Measurements from ENCODE around the gene FOXP2. TPM values are rescaled to one million over a fixed set of nuclear protein-coding genes. Genes with fewer than 3 reads are reported as not detected.

Gene FOXP2
- total and polyA plus RNA-seq, 2 of the 13 experiments (the other 11 are each of a cell fraction or from before 2014, with no cell fraction given), result 0.90 TPM; not detected in 1

DNA sequence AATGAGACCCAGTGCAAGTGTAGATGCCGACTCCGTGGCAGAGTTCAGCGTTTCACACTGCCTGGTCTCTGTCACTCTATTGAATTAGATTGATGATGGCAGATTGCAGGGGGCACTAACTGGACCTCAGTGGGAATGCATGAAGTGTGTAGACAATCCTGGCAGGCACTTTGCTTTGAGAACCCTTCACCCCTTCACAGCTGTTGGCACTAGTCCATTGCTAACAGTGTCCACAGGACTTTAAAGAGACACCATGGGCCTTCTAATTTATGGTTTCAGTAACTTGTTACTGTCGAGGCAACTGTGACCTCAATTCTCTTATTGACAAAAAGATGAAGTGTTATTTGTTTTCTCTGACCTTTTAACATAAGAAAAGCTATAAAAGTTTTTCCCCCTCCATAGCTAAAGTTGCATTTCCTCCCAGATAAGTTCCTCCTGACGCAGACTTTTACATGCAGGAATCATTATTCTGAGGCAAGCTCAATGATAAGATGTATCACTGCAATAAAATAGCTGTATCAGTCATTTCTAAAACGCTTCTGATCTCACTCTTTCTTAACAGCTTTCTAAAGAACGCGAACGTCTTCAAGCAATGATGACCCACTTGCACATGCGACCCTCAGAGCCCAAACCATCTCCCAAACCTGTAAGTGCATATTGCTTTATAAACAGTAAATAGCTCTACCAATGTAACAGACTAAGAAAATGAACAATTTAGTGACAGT is 238.9 kb downstream of the FOXP2 start:
- 47% methylated on average over 10 of the region's 10 CpGs for WGBS (ENCODE audit: low lambda C conversion rate)
- H3K4me1 ChIP-seq (ENCODE audit: insufficient read depth, low read length), result no peaks in the 10 kb centered on the region
- H3K4me3 ChIP-seq (replicated peaks in 1 of 3; ENCODE audit: insufficient read depth in 1 of 3, low read depth in 2 of 3, low read length in 3 of 3), result no peak overlapping the region
- in situ Hi-C loops (cut with HindIII; ENCODE audit: extremely low pct_ligation_motif_present, low pct_unique_long_range_greater_than_20kb), result no loop called here
- no peaks in the 10 kb centered on the region for H4K20me1 ChIP-seq (ENCODE audit: insufficient read depth, low read length)
- TF ChIP-seq GMEB1 (CRISPR knock-in tag; IDR thresholded peaks at IDR 0.05; ENCODE audit: borderline replicate concordance) (no peak), FIP1L1 (IDR thresholded peaks at IDR 0.05; ENCODE audit: borderline replicate concordance, insufficient read depth, low read depth, low read length) (no peak), ZC3H13 (CRISPR knock-in tag; IDR thresholded peaks at IDR 0.05) (no peak), MAZ (IDR thresholded peaks at IDR 0.05; ENCODE audit: borderline replicate concordance, low read depth, low read length) (no peak), MAZ (CRISPR knock-in tag; IDR thresholded peaks at IDR 0.05; ENCODE audit: low read depth) (no peak)
- no peak for FAIRE-seq
- ATAC-seq, result no peak
- H3K27me3 ChIP-seq (ENCODE audit: control insufficient read depth in 1 of 2, insufficient read depth in 2 of 2, low read length in 2 of 2), result no peaks in the 10 kb centered on the region; a peak in 1 of 5 replicates
- DNase-seq (ENCODE audit: low spot score), result no peak
- no peaks in the 10 kb centered on the region for H3K79me2 ChIP-seq (ENCODE audit: insufficient read depth, low read length)
- no peaks in the 10 kb centered on the region for H3K9me3 ChIP-seq (ENCODE audit: low read length)
- H3K9ac ChIP-seq (ENCODE audit: insufficient read depth, low read depth, low read length), result no peak overlapping the region
- intact Hi-C loops (cut with micrococcal nuclease; ENCODE audit: unreplicated experiment), result no loop called here
- no peaks in the 10 kb centered on the region for H3K36me3 ChIP-seq (replicated peaks in 1 of 2; ENCODE audit: control insufficient read depth in 1 of 2, insufficient read depth in 2 of 2, low read length in 2 of 2)
- H3K4me2 ChIP-seq (ENCODE audit: low read depth, low read length), result no peak overlapping the region
- no TSS peak for BruUV-seq (replicated peaks)
- no peak overlapping the region for H2AFZ ChIP-seq (ENCODE audit: low read length)
- ChIA-PET POLR2A (no interaction called here), CTCF (ENCODE audit: low intra/inter-chr PET ratio, low total read pairs) (no interaction called here)
- no peak overlapping the region for H3K27ac ChIP-seq (ENCODE audit: extremely low read length, insufficient read depth, low read length)

DNA sequence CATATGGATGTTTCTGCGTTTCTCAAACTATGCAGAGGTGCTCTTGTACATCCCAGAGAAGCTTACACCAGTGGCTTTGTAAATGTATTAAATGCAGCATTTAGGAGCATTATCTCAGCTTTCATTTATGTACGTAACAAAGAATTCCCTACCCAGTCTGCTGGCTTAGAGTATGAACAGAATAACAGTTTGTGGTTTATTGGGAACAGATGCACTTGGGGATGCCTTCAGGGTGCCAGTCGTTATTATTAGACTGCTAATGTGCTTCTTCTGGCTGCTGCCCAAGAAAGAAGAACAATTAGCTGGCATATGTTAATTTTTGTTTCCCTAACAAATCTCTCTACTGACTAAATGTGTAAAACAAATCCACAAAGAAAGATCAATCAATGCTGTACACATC is 241.9 kb downstream of the FOXP2 start:
- DNase-seq (ENCODE audit: low spot score) (no peak), ATAC-seq (no peak), FAIRE-seq (no peak)
- Histone ChIP-seq H3K9ac (ENCODE audit: insufficient read depth, low read depth, low read length) (no peak overlapping the region), H3K4me2 (ENCODE audit: low read depth, low read length) (no peak overlapping the region), H3K27ac (ENCODE audit: extremely low read length, insufficient read depth, low read length) (no peak overlapping the region), H3K9me3 (ENCODE audit: low read length) (no peaks in the 10 kb centered on the region), H3K79me2 (ENCODE audit: insufficient read depth, low read length) (no peaks in the 10 kb centered on the region), H4K20me1 (ENCODE audit: insufficient read depth, low read length) (no peaks in the 10 kb centered on the region), H3K27me3 (ENCODE audit: control insufficient read depth in 1 of 2, insufficient read depth in 2 of 2, low read length in 2 of 2) (no peaks in the 10 kb centered on the region; a peak in 1 of 5 replicates), H3K4me1 (ENCODE audit: insufficient read depth, low read length) (no peaks in the 10 kb centered on the region), H3K4me3 (replicated peaks in 1 of 3; ENCODE audit: insufficient read depth in 1 of 3, low read depth in 2 of 3, low read length in 3 of 3) (no peak overlapping the region), H2AFZ (ENCODE audit: low read length) (no peak overlapping the region), H3K36me3 (replicated peaks in 1 of 2; ENCODE audit: control insufficient read depth in 1 of 2, insufficient read depth in 2 of 2, low read length in 2 of 2) (no peaks in the 10 kb centered on the region)
- no TSS peak for BruUV-seq (replicated peaks)
- ChIA-PET POLR2A (no interaction called here), CTCF (ENCODE audit: low intra/inter-chr PET ratio, low total read pairs) (no interaction called here)
- intact Hi-C loops (cut with micrococcal nuclease; ENCODE audit: unreplicated experiment), result no loop called here
- WGBS (ENCODE audit: low lambda C conversion rate), result 11% methylated on average over 3 of the region's 3 CpGs
- in situ Hi-C loops (cut with HindIII; ENCODE audit: extremely low pct_ligation_motif_present, low pct_unique_long_range_greater_than_20kb), result no loop called here
- TF ChIP-seq ZNF414 (CRISPR knock-in tag; IDR thresholded peaks at IDR 0.05), result no peak
- TF ChIP-seq ZNF207 (IDR thresholded peaks at IDR 0.05; ENCODE audit: borderline replicate concordance), result no peak
- TF ChIP-seq ZNF816 (CRISPR knock-in tag; IDR thresholded peaks at IDR 0.05; ENCODE audit: borderline replicate concordance), result no peak
- TF ChIP-seq ZNF577 (CRISPR knock-in tag; IDR thresholded peaks at IDR 0.05; ENCODE audit: borderline replicate concordance, low read depth), result no peak
- TF ChIP-seq ZFP90 (CRISPR knock-in tag; IDR thresholded peaks at IDR 0.05; ENCODE audit: borderline replicate concordance), result no peak
- no peak for TF ChIP-seq SNAI1 (CRISPR knock-in tag; IDR thresholded peaks at IDR 0.05; ENCODE audit: borderline replicate concordance)
- no peak for TF ChIP-seq CEBPG (CRISPR knock-in tag; IDR thresholded peaks at IDR 0.05)
- no peak for TF ChIP-seq CBX5 (CRISPR knock-in tag; IDR thresholded peaks at IDR 0.05; ENCODE audit: borderline replicate concordance)
- TF ChIP-seq BORCS8-MEF2B (CRISPR knock-in tag; IDR thresholded peaks at IDR 0.05), result no peak
- TF ChIP-seq TFE3 (CRISPR knock-in tag; IDR thresholded peaks at IDR 0.05), result no peak
